Right renal pelvis (tissue), 4 donors: Measurements from ENCODE around the gene CD99L2. TPM values are rescaled to one million over a fixed set of nuclear protein-coding genes. Genes with fewer than 3 reads are reported as not detected.

Source experiments
- DNase-seq, 4 donors: peaks; one replicate each; pipeline ENCODE4 v3.0.0-alpha.2; 2013; ENCODE audit warnings: low read depth in 4 of 4, low spot score in 3 of 4, missing footprints in 1 of 4
- polyA plus RNA-seq, 4 donors: library from polyadenylated mRNA; unstranded; fragments of 120-200 nt; gene quantifications; one replicate each; pipeline ENCODE4 v1.2.1, GENCODE V29; 2013; ENCODE audit not compliant: insufficient read length in 4 of 4

The CD99L2 gene
- polyA plus RNA-seq, 4 donors: 40.5 to 47.2 (median 44.1) TPM

DNA sequence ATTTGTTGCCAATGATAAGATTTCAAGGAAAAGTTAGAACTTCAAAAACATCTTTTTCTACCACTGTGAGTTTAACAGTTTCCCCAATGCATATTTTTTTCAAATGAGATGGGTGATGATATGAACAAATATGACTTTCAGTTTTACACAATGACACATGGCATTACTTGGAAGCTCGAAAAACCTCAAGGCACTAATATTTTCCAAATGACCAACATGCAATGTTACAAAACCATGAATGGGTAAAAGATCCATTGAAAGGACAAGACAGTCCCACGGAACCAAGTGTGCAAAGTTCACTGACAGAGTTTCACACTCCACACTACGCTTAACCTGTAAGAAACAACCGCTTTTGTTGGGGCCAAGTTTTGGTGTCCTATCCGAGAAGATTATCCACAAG, 84.5 kb downstream of the CD99L2 start:
- no peak for DNase-seq

DNA sequence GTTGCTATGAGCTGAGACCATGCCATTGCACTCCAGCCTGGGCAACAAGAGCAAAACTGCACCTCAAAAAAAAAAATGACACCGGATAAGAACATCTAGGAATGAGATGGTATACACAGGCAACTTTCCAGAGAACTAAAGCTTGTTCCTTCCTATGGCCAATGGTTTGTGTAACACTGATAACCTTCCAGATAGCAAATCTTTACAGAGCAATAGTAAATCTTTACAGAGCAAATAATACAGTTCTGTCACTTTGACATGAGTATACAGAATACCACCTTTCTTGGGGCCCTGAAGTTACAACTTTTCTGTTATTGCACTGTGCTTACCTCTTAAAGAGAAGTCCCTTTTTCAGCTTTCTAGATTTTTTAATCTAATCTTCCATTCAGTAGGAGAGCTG, 91.6 kb downstream of the CD99L2 start:
- no peak for DNase-seq

- no peak for DNase-seq
Observed at GRCh38 chrX:150805736-150806135, 92.7 kb downstream of the CD99L2 start.

- DNase-seq: no peak
Observed at GRCh38 chrX:150792949-150793527, 105.4 kb downstream of the CD99L2 start.

- DNase-seq: no peak
Observed at GRCh38 chrX:150790021-150790420, 108.4 kb downstream of the CD99L2 start.

DNA sequence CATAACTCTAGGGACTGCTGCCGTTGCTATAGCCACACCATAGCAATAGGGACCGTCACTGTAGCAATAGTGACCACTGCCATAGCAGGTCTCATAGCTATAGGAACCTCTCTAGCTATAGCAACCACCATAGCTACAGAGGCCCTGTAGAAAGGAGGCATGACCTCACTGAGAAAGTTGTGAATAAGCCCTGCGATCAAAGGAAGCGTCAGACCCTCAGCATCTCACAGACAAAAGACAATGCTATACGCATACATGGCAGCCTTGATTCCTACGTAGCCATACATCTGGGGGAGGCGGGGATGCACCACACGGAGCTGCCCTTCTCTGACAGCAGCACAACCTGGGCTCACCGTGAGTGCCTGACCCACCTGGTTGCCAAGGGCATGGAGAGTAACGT, 116.8 kb downstream of the CD99L2 start:
- DNase-seq: no peak

- no peak for DNase-seq
Observed at GRCh38 chrX:150779385-150779784, 119.1 kb downstream of the CD99L2 start.

DNA sequence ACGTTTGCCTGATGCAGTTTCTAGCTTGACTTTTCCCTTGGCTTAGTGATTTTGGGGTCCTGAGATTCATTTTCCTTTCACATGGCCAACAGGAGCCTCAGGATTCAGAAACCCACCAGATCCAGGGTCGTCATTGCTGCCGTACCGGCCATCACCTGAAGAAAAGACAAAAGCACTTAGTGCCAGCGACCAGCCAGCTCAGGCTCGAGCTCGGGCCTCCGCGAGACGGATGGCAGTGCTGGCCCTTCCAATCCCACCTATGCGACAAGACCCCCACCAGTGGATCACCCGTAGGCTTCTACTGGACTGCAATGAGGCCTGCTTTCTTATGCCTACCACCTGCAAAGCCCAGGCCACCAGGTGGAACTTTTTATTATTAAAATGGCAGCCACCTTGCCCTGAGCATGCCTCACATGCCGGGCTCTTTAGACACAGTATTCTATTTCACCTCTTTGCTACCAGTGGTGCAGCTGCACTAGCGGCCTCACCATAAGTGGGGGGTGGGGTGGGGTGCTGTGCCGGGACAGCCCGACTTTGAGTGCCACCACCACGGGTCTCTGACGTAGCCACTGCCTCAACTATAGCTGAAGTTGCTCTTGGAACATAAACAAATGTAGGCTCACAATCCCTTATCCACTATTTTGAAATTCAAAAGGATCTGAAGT, 121.0 kb downstream of the CD99L2 start:
- DNase-seq: no peak

- no peak for DNase-seq
Observed at GRCh38 chrX:150775569-150776350, 122.7 kb downstream of the CD99L2 start.

GRCh38 chrX:150774798-150775568, 123.5 kb downstream of the CD99L2 start:
- no peak for DNase-seq

DNA sequence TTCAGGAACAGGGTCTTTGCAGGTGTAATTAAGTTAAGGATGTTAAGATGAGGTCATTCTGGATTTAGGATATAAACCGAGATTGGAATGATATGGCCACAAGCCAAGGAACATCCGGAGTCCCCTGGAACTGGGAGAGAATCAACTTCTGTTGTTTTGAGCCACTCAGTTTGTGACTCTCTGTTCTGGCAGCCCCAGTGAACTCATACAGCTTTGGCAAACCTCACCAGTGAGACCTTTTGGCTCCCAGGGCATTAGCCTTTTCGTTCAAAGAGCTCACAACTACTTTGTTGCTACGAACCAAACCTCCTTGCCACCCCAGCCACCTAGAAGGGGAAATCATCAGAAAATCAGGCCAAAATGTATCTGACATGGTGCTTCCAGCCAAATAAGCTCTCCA, 124.8 kb downstream of the CD99L2 start:
- no peak for DNase-seq

DNA sequence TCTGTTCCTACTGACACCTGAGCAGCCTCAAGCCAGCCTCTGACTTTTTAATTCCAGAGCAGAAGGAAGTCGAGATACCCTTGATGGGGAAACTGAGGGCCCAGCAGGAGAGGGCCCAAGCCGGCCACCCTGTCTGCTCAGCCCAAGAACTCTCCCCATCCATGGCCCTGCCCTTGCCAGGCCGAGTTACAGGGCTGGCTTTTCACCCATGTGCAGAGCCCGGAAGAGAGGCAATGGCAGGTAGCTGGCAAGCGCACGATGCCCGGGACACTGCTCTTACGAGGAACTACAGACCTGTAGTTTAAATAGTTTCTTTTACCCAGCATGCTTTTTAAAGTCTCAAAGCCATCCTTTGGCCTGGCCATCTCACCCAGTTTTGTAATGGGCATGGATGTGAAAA, 125.4 kb downstream of the CD99L2 start:
- DNase-seq: no peak

DNA sequence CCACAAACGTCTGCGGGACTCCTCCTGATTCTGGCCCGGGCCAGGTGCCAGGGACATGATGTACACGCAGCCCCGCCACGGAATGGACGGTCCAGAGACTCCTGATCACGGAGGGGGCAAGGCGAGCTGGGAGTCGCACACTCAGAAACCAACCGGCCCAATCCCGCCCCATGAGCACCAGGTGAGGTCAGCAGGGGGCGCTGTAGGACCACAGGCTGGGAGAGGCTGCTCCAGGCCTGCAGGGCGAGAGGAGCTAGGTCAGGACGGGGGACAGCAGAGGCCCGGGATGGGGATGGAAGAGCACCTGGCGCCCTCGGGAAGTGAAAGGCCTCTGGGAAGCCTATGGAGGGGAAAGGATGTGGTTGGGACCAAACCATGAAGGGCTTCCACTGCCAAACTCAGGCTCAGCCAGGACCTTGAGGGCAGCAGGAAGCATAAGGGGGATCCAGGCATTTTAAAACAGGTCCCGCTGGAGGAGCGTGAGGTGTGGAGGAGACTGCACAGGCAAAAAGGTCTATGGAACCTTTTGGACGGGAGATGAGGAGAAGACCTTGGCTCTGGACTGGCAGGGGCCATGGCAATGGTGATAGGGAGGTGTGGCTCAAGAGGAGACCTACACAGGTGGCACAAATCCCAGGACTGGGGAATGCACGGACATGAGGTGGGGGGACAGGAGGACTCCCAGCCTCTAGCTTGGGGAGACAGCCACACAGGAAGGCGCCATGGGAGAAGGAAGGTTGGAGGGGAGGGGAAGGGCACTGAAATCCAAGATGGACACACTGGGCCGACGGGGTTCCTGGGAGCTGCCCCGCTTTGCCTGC, 126.1 kb downstream of the CD99L2 start:
- DNase-seq: peak; percentile 22 to 44 (median 24)

DNA sequence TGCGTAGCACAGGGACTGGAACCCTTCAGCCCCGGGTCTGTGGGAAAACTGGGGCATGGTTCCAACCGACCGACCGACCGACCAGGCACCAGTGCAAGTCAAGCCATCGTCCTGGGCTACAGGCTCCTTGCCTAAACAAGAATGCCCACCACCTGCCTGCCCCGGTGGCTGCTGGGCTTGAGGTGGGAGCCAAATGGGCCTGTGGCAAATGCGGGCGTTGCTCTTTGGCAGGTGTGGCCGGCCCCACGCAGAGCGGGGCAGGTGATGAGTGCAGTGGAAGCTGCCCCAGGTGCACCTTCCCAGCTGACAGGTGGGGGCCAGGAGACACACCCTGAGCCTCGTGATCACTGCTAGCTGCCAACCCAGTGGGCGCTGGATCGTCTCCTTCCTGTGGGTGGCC, 127.4 kb downstream of the CD99L2 start:
- DNase-seq: no peak

GRCh38 chrX:150770623-150771022, 127.8 kb downstream of the CD99L2 start:
- no peak for DNase-seq

DNA sequence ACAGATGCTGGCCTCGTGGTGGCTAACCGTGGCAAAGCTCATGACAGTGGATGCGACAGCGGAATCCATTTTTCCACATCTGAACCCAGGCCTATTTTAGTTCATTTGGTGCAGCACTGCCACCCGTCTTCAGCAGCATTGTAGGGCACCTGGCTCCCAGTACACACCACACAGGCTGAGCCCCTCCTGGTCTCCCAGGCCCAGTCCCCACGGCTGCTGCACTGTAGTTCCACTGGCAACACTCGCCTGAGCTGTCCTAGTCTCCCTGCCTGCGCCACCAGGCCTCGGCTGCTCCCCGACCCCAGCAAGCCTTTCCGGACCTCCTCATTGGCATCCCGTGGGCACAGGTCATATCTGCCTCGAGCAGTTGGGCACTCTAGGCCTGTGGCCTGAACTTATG, 129.1 kb downstream of the CD99L2 start:
- no peak for DNase-seq

DNA sequence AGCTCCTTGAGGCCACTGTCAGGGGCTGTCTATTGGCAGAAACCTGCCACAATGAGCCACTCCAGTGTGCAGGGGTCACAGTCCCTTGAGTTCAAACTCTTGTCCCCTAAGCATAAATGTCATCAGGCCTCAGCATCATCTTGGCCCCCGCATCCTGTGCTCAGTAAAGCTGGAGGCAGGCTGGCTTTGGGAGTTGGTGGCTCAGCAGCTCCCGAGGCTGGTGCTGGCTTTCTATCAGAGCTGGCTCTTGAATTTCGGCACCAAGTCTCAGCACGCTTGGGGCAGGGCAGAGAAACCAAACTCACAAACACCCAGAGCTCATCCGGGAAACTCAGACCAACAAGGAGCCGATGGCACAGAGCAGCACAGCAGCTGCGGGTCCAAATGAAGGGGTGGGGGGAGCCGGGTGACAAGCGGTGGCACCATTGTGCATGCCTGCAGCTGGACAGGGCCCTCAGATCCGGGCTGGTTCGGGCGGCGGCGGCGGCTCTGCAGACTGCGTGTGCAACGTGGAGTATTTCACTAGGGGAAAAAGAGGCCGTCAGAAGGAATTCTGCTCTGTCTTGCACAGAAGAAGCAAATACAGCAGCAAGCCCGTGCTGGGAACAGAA, 129.8 kb downstream of the CD99L2 start:
- no peak for DNase-seq

DNA sequence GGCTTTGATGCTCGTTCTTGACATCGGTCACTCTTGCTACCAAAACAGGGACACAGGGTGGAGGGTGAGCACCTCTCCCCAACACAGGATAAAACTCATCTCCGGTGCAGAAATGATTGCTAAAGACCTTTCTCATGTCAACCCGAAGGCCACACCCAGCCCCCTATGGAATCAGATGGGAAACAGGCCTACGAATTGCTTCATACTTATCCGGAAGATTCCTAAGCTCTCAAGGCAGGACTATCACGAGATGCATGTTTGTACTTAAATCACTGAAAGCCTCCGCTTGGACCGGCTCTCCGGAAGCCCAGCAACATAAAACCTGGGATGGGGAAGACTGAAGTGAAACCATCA, 130.4 kb downstream of the CD99L2 start:
- DNase-seq: no peak

DNA sequence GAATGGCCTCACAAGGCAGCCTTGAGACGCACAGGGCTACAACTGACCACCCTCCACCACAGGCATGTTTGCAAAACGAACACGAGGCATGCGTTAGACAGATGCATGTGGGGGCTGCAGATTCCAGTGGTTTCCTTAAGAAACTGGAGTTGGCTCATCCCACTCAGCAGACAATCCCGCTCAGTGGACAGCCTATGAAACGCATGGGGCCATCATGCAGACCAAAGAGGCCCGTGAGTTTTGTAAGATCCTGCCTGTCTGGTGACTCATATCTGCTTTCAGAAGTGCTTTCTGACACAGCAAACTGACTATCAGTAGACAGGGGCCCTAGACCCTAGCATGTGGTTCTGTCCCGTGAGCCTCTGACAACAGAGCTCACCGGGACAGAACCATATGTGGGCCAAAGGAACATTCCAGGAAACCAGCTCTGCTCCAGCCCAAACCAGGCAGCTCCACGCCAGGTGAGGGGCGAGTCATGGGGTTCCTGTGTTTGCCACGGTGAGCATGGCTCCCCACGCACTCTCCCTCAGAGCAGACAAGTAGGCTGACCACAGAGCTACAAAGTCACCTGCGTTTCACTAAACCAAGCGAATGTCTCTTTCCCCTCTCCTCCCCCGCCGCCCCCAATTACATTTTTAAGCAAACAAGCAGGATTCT, 130.9 kb downstream of the CD99L2 start:
- DNase-seq: no peak

DNA sequence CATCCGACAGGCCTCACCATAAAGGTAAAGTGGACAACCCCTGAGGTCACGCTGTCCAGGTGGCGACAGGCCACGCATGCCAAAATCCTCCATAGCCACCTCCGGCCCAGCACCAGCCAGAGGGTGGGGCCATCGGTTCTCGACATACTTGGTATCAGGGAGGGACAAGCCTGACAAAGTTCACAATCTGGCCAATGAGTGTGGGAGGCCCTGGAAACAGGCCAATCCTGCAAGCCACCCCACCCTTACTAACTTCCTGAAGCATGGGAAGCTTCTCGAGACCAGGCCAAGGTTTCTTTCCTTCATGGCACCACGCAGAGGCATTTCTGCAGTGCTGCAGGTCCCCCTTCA, 131.4 kb downstream of the CD99L2 start:
- DNase-seq: no peak
